Smooth muscle cell (in vitro differentiated cells): ENCODE results near the gene TCF25. TPM values are rescaled to one million over a fixed set of nuclear protein-coding genes. Genes with fewer than 3 reads are reported as not detected.
A peak's percentile ranks its signal among the peaks of the same experiment; 100 is the strongest.

Experiments used
- DNase-seq: peaks from one replicate; lab custom pipeline; 2025; ENCODE audit not compliant: unreplicated experiment; lab: John Stamatoyannopoulos, UW
- H2AFZ ChIP-seq: fragments of 200-600 bp; sonication (generic); 2 replicates; pipeline ENCODE4 v1.6.0; 2016; ENCODE audit warnings: antibody characterized with exemption, low read depth, mild to moderate bottlenecking
- H3F3A ChIP-seq: fragments of 200-600 bp; sonication (generic); 2 replicates; pipeline ENCODE4 v1.6.0; 2017; ENCODE audit warnings: antibody characterized with exemption, low read depth
- H3K27ac ChIP-seq: fragments of 200-600 bp; sonication (generic); 2 replicates; pipeline ENCODE4 v1.5.1; 2016; ENCODE audit warnings: low read depth, mild to moderate bottlenecking
- H3K27me3 ChIP-seq: fragments of 200-600 bp; sonication (generic); 2 replicates; pipeline ENCODE4 v1.6.1; 2016; ENCODE audit warnings: low read depth, mild to moderate bottlenecking
- H3K36me3 ChIP-seq: fragments of 200-600 bp; sonication (generic); 2 replicates; pipeline ENCODE4 v1.5.1; 2016; ENCODE audit warnings: low read depth
- H3K4me1 ChIP-seq: fragments of 200-600 bp; sonication (generic); 2 replicates; pipeline ENCODE4 v1.5.1; 2016; ENCODE audit warnings: low read depth
- H3K4me2 ChIP-seq: fragments of 200-600 bp; sonication (generic); 2 replicates; pipeline ENCODE4 v1.6.0; 2016; ENCODE audit warnings: mild to moderate bottlenecking
- H3K4me3 ChIP-seq: fragments of 200-600 bp; sonication (generic); 2 replicates; pipeline ENCODE4 v1.5.1; 2016; ENCODE audit warnings: mild to moderate bottlenecking
- H3K79me2 ChIP-seq: fragments of 200-600 bp; sonication (generic); 2 replicates; pipeline ENCODE4 v1.6.0; 2016; ENCODE audit warnings: low read depth, mild to moderate bottlenecking
- H3K9ac ChIP-seq: fragments of 200-600 bp; sonication (generic); 2 replicates; pipeline ENCODE4 v1.6.0; 2016; ENCODE audit warnings: low read depth
- H3K9me3 ChIP-seq: fragments of 200-600 bp; sonication (generic); replicated peaks from 2 replicates; pipeline ENCODE4 v1.5.1; 2016; ENCODE audit warnings: low read depth
- H4K20me1 ChIP-seq: fragments of 200-600 bp; sonication (generic); 2 replicates; pipeline ENCODE4 v1.6.0; 2016; ENCODE audit warnings: low read depth
- WGBS: methylation state at CpG from one replicate; pipeline ENCODE4 v1.1.7; 2016; ENCODE audit warnings: low lambda C conversion rate; 5-methylcytosine and 5-hydroxymethylcytosine counted together
- polyA plus RNA-seq: library from polyadenylated mRNA; unstranded; fragments of >200 nt; fragmentation: Nextera tagmentation; extraction: Ambion mirVana; gene quantifications from 2 replicates; pipeline ENCODE4 v1.2.1, GENCODE V29; 2016
- total RNA-seq: library from RNA; depleted of rRNA; stranded (reverse); fragments of >200 nt; gene quantifications from 2 replicates; pipeline ENCODE4 v1.2.3, GENCODE V29; 2014
- TF ChIP-seq, protein P1 (sequence below): fragments of 200-600 bp; sonication (generic); IDR thresholded peaks from 2 replicates; pipeline ENCODE4 v1.5.1; 2017; ENCODE audit warnings: borderline replicate concordance, mild to moderate bottlenecking, antibody characterized with exemption; ENCODE audit not compliant: insufficient read depth, poor library complexity, severe bottlenecking

Gene TCF25
- total and polyA plus RNA-seq, 2 experiments from 2014 or later: 99.8 to 174 TPM

- Histone ChIP-seq H3K4me1 (peaks cover 17% of the 10 kb centered on the region), H3K27ac (no peak overlapping the region), H3K4me2 (peak overlapping the region; percentile 97), H3F3A (peaks cover 16% of the 10 kb centered on the region), H3K36me3 (no peaks in the 10 kb centered on the region), H3K4me3 (peak overlapping the region; percentile 81), H4K20me1 (peaks cover 61% of the 10 kb centered on the region), H2AFZ (no peak overlapping the region), H3K27me3 (no peaks in the 10 kb centered on the region), H3K9ac (peak overlapping the region; percentile 48), H3K79me2 (peaks cover 59% of the 10 kb centered on the region), H3K9me3 (no peaks in the 10 kb centered on the region)
- peak; percentile 46 for DNase-seq
- TF ChIP-seq, protein P1, sequence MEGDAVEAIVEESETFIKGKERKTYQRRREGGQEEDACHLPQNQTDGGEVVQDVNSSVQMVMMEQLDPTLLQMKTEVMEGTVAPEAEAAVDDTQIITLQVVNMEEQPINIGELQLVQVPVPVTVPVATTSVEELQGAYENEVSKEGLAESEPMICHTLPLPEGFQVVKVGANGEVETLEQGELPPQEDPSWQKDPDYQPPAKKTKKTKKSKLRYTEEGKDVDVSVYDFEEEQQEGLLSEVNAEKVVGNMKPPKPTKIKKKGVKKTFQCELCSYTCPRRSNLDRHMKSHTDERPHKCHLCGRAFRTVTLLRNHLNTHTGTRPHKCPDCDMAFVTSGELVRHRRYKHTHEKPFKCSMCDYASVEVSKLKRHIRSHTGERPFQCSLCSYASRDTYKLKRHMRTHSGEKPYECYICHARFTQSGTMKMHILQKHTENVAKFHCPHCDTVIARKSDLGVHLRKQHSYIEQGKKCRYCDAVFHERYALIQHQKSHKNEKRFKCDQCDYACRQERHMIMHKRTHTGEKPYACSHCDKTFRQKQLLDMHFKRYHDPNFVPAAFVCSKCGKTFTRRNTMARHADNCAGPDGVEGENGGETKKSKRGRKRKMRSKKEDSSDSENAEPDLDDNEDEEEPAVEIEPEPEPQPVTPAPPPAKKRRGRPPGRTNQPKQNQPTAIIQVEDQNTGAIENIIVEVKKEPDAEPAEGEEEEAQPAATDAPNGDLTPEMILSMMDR: no peak
- WGBS: 1% methylated on average over 11 of the region's 14 CpGs
These were observed 51.0 kb downstream of the TCF25 start for GRCh38 chr16:89924297-89924924.

- peak overlapping the region; percentile 97 for H3K4me2 ChIP-seq
- H3K79me2 ChIP-seq: peaks cover 57% of the 10 kb centered on the region
- H3K9me3 ChIP-seq: no peaks in the 10 kb centered on the region
- H3K36me3 ChIP-seq: no peaks in the 10 kb centered on the region
- peaks cover 66% of the 10 kb centered on the region for H4K20me1 ChIP-seq
- H2AFZ ChIP-seq: no peak overlapping the region
- H3F3A ChIP-seq: peaks cover 16% of the 10 kb centered on the region
- peak overlapping the region; percentile 81 for H3K4me3 ChIP-seq
- WGBS: 44% methylated on average over 3 of the region's 4 CpGs
- H3K4me1 ChIP-seq: peaks cover 17% of the 10 kb centered on the region
- DNase-seq: no peak
- TF ChIP-seq, protein P1: no peak
- H3K27ac ChIP-seq: no peak overlapping the region
- H3K27me3 ChIP-seq: no peaks in the 10 kb centered on the region
- no peak overlapping the region for H3K9ac ChIP-seq
These were observed 51.5 kb downstream of the TCF25 start for GRCh38 chr16:89924925-89925307.

DNA sequence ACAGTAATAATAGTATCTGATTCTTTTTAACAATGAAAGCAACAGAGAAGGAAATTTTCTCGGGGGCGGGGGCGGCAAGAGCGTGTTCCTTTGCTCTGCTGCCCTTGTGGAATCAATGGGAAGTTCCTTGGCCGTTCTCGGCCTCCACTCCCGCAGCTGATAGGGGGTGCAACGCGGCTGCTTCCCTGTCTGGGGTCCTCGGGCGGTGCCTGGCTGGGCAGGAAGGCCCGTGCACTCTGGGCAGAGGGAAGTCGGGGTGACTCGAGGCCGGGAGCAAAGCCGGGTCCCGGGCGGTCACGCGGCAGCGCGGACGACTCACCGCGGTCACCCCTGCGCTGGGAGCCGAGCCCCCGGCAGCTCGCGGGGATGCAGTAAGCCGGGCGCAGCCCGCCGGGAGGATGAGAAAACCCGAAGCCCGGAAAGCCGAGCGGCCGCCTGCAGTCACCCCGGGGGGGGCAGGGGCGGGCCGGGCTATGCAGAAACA lies 52.2 kb downstream of the TCF25 start:
- Histone ChIP-seq H3K4me3 (peak overlapping the region; percentile 81), H3K4me1 (peaks cover 14% of the 10 kb centered on the region), H3K4me2 (peak overlapping the region; percentile 97), H3F3A (peaks cover 9% of the 10 kb centered on the region), H2AFZ (no peak overlapping the region), H3K27ac (no peak overlapping the region), H3K36me3 (no peaks in the 10 kb centered on the region), H4K20me1 (peaks cover 73% of the 10 kb centered on the region), H3K9ac (peak overlapping the region; percentile 13), H3K79me2 (peaks cover 59% of the 10 kb centered on the region), H3K27me3 (no peaks in the 10 kb centered on the region), H3K9me3 (no peaks in the 10 kb centered on the region)
- WGBS: 3% methylated on average over 34 of the region's 42 CpGs
- DNase-seq: peak; percentile 90
- TF ChIP-seq, protein P1: no peak
